Measurements from ENCODE around the gene CTNNA2.

- TF ChIP-seq CTCF (IDR thresholded peaks at IDR 0.05) (no peak), POLR2A (IDR thresholded peaks at IDR 0.05) (no peak)
Observed at GRCh38 chr2:80324525-80324924, 811.7 kb downstream of the CTNNA2 start.
